HG03575 (cell line): ENCODE data around the gene FAM110A.
"Not testable (repeated sequence)": the region's sequence is repeated elsewhere in the genome, so short reads cannot be mapped to it uniquely, and the experiment has no call there.

Source experiments
- ATAC-seq: cut with Tn5 transposase; IDR thresholded peaks from one replicate; pipeline ENCODE4 v1.9.1; 2021; ENCODE audit not compliant: unreplicated experiment, insufficient number of reproducible peaks, low FRiP score; ENCODE audit errors: extremely low read depth

FAM110A gene

GRCh38 chr20:821731-822065 is 11.8 kb upstream of the FAM110A start:
- no peak for ATAC-seq

GRCh38 chr20:822651-823573 is 10.6 kb upstream of the FAM110A start:
- no peak for ATAC-seq

- ATAC-seq: no peak
Measured at GRCh38 chr20:823574-823902, 10.0 kb upstream of the FAM110A start.

- ATAC-seq: no peak
Measured at GRCh38 chr20:824490-824889, 9.0 kb upstream of the FAM110A start.

- ATAC-seq: no peak
Measured at GRCh38 chr20:824916-825315, 8.6 kb upstream of the FAM110A start.

GRCh38 chr20:825710-826421 is 7.6 kb upstream of the FAM110A start:
- ATAC-seq: no peak

GRCh38 chr20:826695-827323 is 6.7 kb upstream of the FAM110A start:
- no peak for ATAC-seq

- not testable (repeated sequence) for ATAC-seq
Measured at GRCh38 chr20:827981-828380, 5.5 kb upstream of the FAM110A start.

- no peak for ATAC-seq
Measured at GRCh38 chr20:828987-829386, 4.5 kb upstream of the FAM110A start.

- no peak for ATAC-seq
Measured at GRCh38 chr20:829551-829950, 4.0 kb upstream of the FAM110A start.

GRCh38 chr20:830011-830521 is 3.4 kb upstream of the FAM110A start:
- no peak for ATAC-seq

GRCh38 chr20:831251-831650 is 2.3 kb upstream of the FAM110A start:
- no peak for ATAC-seq

- no peak for ATAC-seq
Measured at GRCh38 chr20:831956-832355, 1.6 kb upstream of the FAM110A start.

GRCh38 chr20:833121-833449 is 430 bp upstream of the FAM110A start:
- peak; percentile 4 for ATAC-seq

- no peak for ATAC-seq
Measured at GRCh38 chr20:834151-834746, 734 bp downstream of the FAM110A start.

- no peak for ATAC-seq
Measured at GRCh38 chr20:835608-836045, 2.1 kb downstream of the FAM110A start.

GRCh38 chr20:836190-836589 is 2.7 kb downstream of the FAM110A start:
- ATAC-seq: no peak

- no peak for ATAC-seq
Measured at GRCh38 chr20:839015-839414, 5.5 kb downstream of the FAM110A start.

- ATAC-seq: no peak
Measured at GRCh38 chr20:839626-840025, 6.1 kb downstream of the FAM110A start.

GRCh38 chr20:840503-840857 is 7.0 kb downstream of the FAM110A start:
- ATAC-seq: no peak
